Measurements from ENCODE around the gene DPP6. TPM values are rescaled to one million over a fixed set of nuclear protein-coding genes. Genes with fewer than 3 reads are reported as not detected.
"Not testable (repeated sequence)": the region's sequence is repeated elsewhere in the genome, so short reads cannot be mapped to it uniquely, and the experiment has no call there.

DPP6 gene
- total and polyA plus RNA-seq, 2 experiments from 2014 or later: not detected

- not testable (repeated sequence) for H3K4me1 Mint-ChIP-seq; H3K9me2 ChIP-seq (ENCODE audit: insufficient read depth); H3K9me3 Mint-ChIP-seq; H3F3A ChIP-seq (replicated peaks; ENCODE audit: low read depth); H2AFZ ChIP-seq; H3K4me3 Mint-ChIP-seq; H3K4me2 ChIP-seq; H3K4me1 ChIP-seq (ENCODE audit: insufficient read depth); H3K27ac Mint-ChIP-seq; H3K36me3 ChIP-seq (ENCODE audit: insufficient read depth); H3K4me3 ChIP-seq; DNase-seq (ENCODE audit: low spot score); ATAC-seq; H3K36me3 Mint-ChIP-seq (ENCODE audit: low read depth); H3K27ac ChIP-seq (ENCODE audit: low read depth); H3K27me3 Mint-ChIP-seq (ENCODE audit: insufficient read depth, low read depth, poor library complexity); H3K27me3 ChIP-seq (ENCODE audit: insufficient read depth); H4K20me1 ChIP-seq (replicated peaks; ENCODE audit: insufficient read depth); H3K79me2 ChIP-seq (replicated peaks; ENCODE audit: insufficient read depth)
Measured at GRCh38 chr7:154155928-154156327, 103.7 kb downstream of the DPP6 start.

GRCh38 chr7:154162921-154163320, 110.7 kb downstream of the DPP6 start:
- H3K4me3 Mint-ChIP-seq; H3K27ac ChIP-seq (ENCODE audit: low read depth); H4K20me1 ChIP-seq (replicated peaks; ENCODE audit: insufficient read depth); H3K4me3 ChIP-seq; H3K9me2 ChIP-seq (ENCODE audit: insufficient read depth); H2AFZ ChIP-seq; H3K79me2 ChIP-seq (replicated peaks; ENCODE audit: insufficient read depth); ATAC-seq; H3K9me3 Mint-ChIP-seq; H3K27me3 ChIP-seq (ENCODE audit: insufficient read depth); H3F3A ChIP-seq (replicated peaks; ENCODE audit: low read depth); H3K36me3 ChIP-seq (ENCODE audit: insufficient read depth); H3K27me3 Mint-ChIP-seq (ENCODE audit: insufficient read depth, low read depth, poor library complexity); H3K4me1 ChIP-seq (ENCODE audit: insufficient read depth); H3K4me1 Mint-ChIP-seq; H3K36me3 Mint-ChIP-seq (ENCODE audit: low read depth); H3K27ac Mint-ChIP-seq; DNase-seq (ENCODE audit: low spot score); H3K4me2 ChIP-seq: not testable (repeated sequence)

GRCh38 chr7:154163642-154164041, 111.4 kb downstream of the DPP6 start:
- not testable (repeated sequence) for H3K36me3 ChIP-seq (ENCODE audit: insufficient read depth); H3K9me2 ChIP-seq (ENCODE audit: insufficient read depth); H3K27me3 ChIP-seq (ENCODE audit: insufficient read depth); H3K4me3 ChIP-seq; H3K79me2 ChIP-seq (replicated peaks; ENCODE audit: insufficient read depth); H3K9me3 Mint-ChIP-seq; H3K4me3 Mint-ChIP-seq; H3K4me2 ChIP-seq; H3F3A ChIP-seq (replicated peaks; ENCODE audit: low read depth); H2AFZ ChIP-seq; ATAC-seq; H3K27me3 Mint-ChIP-seq (ENCODE audit: insufficient read depth, low read depth, poor library complexity); H3K27ac ChIP-seq (ENCODE audit: low read depth); H3K36me3 Mint-ChIP-seq (ENCODE audit: low read depth); H3K27ac Mint-ChIP-seq; H4K20me1 ChIP-seq (replicated peaks; ENCODE audit: insufficient read depth); H3K4me1 Mint-ChIP-seq; H3K4me1 ChIP-seq (ENCODE audit: insufficient read depth); DNase-seq (ENCODE audit: low spot score)

GRCh38 chr7:154167051-154167450, 114.9 kb downstream of the DPP6 start:
- TF ChIP-seq ZNF114 (CRISPR knock-in tag; IDR thresholded peaks at IDR 0.05): no peak
- TF ChIP-seq EZH2 (IDR thresholded peaks at IDR 0.05; ENCODE audit: low read depth, unreplicated experiment): no peak
- TF ChIP-seq CTCF (conservative IDR thresholded peaks at IDR 0.05; ENCODE audit: low read depth in 2 of 2): no peak
- no peak for TF ChIP-seq NANOG (IDR thresholded peaks at IDR 0.05; ENCODE audit: borderline replicate concordance)
- no peak for TF ChIP-seq ZNF331 (CRISPR knock-in tag; IDR thresholded peaks at IDR 0.05; ENCODE audit: low read depth)
- no peak for TF ChIP-seq REST (IDR thresholded peaks at IDR 0.05; ENCODE audit: unreplicated experiment)
- H2AFZ ChIP-seq: no peak overlapping the region
- Mint-ChIP-seq H3K4me3 (no peak overlapping the region), H3K9me3 (no peaks in the 10 kb centered on the region), H3K27me3 (ENCODE audit: insufficient read depth, low read depth, poor library complexity) (peaks cover 3% of the 10 kb centered on the region), H3K4me1 (peaks cover 23% of the 10 kb centered on the region), H3K36me3 (ENCODE audit: low read depth) (no peaks in the 10 kb centered on the region), H3K27ac (no peak overlapping the region)
- no peak overlapping the region for H3K4me2 ChIP-seq
- no peaks in the 10 kb centered on the region for H4K20me1 ChIP-seq (replicated peaks; ENCODE audit: insufficient read depth)
- ATAC-seq (no peak), DNase-seq (ENCODE audit: low spot score) (no peak)
- no peaks in the 10 kb centered on the region for H3F3A ChIP-seq (replicated peaks; ENCODE audit: low read depth)
- H3K9me2 ChIP-seq (ENCODE audit: insufficient read depth): no peaks in the 10 kb centered on the region
- H3K4me3 ChIP-seq: no peak overlapping the region
- no peaks in the 10 kb centered on the region for H3K4me1 ChIP-seq (ENCODE audit: insufficient read depth)
- H3K36me3 ChIP-seq (ENCODE audit: insufficient read depth): no peaks in the 10 kb centered on the region
- no peak overlapping the region for H3K27ac ChIP-seq (ENCODE audit: low read depth)
- no peaks in the 10 kb centered on the region for H3K79me2 ChIP-seq (replicated peaks; ENCODE audit: insufficient read depth)
- H3K27me3 ChIP-seq (ENCODE audit: insufficient read depth): no peaks in the 10 kb centered on the region
